GM21447 (cell line): ENCODE results near the gene YTHDF1.
"Not testable (repeated sequence)": the region's sequence is repeated elsewhere in the genome, so short reads cannot be mapped to it uniquely, and the experiment has no call there.

Experiments used
- ATAC-seq: cut with Tn5 transposase; IDR thresholded peaks from one replicate; pipeline ENCODE4 v1.9.1; 2021; ENCODE audit not compliant: unreplicated experiment

The YTHDF1 gene

DNA sequence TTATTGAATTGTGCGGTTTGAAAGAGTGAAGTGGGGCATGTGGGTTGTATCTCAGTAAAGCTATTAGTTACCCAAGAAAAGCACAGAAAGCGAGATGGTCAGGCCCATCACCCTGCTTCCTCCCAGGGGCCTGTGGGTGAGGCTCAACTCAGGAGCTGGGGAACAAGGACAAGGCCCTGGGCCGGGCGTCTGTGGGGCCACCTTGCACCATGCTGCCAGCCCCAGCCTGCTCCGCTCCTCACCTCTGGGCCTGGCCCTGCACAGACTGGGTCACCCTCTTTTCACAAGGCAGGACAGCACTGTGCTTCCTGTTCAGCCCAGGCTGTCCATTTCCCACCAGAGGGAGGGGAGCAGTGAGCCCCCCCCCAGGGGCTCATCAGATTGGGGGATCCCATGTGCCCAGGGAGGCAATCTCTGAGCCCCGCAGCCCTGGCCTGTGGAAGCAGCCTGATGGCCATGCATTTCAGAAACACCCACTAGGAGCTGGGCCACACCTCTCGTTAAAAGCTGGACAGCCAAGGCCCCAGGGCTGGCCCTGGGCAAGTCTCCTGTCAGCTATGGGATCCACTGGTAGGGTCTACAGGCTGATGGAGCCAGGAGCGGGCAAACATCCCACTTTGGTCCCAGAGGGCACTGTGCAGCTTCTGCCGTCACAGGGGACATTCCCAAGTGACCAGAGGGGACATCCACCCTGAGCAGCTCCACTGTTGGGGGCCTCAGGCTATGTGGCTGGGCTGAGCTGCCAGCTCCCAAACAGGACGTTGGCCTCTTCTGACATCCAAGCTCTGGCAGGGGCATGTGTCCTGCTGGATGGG lies 55.9 kb downstream of the YTHDF1 start:
- ATAC-seq: no peak

DNA sequence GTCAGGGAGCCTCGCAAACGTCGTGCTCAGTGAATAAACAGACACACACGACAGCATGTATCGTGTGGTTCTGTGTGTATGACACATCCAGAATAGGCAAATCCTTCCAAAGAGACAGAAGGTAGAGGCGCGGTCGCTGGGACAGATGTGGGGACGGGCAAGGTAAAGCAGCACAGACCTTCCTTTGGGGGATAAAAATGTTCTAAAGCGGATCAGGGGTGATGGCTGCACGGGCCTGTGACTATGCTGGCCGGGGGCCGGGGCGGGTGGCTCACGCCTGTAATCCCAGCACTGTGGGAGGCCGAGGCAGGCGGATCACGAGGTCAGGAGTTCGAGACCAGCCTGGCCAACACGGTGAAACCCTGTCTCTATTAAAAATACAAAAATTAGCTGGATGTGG lies 56.7 kb downstream of the YTHDF1 start:
- ATAC-seq: not testable (repeated sequence)

DNA sequence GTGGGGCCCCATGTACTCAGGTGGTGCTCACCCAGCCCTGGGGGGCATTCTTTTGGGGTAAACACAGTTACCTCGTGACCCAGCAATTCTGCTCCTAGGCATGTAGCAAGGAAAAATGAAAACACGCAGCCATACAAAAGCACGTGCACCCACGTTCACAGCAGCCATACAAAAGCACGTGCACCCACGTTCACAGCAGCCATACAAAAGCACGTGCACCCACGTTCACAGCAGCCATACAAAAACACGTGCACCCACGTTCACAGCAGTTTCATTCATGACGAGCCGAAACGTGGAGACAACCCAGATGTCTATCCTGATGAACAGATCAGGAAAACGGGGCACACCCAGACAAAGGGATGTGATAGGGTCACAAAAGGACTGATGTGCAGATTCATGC lies 57.1 kb downstream of the YTHDF1 start:
- no peak for ATAC-seq

DNA sequence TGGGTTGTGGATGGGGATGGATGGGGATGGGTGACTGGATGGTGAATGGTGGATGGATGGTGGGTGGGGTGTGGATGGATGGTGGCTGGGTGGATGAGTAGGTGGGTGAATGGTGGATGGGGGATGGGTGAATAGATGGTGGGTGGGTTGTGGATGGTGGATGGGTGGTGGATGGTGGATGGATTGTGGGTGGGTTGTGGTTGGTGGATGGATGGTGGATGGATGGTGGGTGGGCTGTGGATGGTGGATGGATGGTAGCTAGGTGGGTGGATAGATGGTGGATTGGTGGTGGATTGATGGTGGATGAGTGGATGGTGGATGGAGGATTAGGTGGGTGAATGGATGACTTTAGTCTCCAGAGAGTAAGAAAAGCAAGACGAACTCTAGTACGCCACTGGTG lies 57.6 kb downstream of the YTHDF1 start:
- no peak for ATAC-seq

DNA sequence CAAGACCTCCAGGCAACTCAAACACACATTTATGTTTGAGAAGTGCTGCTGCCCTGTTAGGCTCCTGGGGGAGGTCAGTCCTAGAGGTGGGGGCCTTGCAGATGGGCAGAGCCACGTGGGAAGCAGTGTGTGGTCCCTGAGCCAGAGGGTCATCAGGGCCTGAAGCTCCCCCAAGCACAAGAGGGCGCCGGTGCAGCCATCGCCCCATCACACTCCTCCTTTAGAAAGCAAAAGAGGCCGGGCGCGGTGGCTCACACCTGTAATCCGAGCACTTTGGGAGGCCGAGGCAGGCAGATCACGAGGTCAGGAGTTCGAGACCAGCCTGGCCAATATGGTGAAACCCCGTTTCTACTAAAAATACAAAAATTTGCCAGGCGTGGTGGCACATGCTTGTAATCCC lies 58.5 kb downstream of the YTHDF1 start:
- not testable (repeated sequence) for ATAC-seq

DNA sequence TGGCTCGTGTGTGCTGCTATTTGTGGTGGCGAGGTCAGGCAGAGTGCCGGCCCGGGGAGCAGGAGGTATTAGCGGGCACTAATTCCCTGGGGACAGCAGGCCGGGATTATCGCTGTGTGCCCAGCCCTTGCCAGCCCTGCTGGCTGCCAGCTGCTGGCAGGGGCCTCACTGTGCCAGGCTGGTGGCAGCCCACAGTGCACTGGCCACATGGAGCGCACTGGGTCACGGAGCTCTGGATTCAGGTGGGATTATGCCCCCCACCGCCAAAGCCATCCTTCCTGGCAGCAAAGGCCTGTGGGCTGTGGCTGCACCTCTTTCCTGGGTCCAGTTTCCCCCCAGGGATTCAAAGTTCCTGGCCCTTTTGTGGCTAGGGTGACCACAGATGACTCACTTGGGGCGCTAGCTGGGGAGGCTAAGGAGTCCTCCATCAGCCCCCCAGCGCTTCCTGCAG lies 59.7 kb downstream of the YTHDF1 start:
- no peak for ATAC-seq

DNA sequence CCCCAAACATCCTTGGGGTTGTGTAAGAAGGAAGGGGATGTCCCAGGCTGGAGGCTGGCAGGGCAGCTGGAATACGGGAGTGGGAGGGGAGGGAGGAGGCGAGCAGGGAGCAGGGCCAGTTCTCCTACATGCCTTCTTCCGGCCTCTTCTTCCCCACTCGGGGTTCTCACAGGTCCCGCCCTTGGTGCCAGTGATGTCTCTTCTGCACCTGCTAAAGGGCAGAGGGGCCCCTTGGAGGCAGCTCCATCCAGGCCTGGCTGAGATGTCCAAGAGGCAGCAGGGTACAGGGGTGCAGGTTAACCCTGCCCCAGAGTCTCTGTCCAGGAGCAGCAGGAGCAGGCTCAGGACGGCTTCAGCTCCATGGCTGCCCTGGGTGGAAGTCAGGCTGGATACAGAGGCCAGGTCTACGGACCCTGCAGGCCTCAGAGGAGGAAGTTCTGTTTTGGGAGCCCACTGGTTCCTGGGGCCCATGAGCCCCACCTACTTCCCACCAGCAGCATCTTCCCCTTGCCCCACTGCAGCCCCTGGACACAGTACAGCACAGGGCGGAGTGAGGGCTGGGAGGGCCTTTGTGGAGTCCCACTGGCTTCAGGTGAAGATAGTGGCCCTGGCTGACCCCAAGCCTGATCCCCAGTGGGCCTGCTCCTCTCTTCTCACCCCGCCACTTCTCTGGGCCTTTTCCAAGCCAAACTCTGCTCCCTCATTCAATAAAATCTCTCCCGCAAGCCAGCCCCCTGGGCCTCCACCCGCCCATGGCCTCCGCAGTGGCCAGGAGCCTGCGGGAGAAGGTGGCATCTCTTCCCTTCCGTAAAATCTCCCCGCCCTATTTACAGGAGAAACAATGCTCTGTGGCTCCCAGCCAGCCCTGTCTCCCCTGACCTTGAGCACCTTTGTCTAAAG lies 60.4 kb downstream of the YTHDF1 start:
- ATAC-seq: no peak

DNA sequence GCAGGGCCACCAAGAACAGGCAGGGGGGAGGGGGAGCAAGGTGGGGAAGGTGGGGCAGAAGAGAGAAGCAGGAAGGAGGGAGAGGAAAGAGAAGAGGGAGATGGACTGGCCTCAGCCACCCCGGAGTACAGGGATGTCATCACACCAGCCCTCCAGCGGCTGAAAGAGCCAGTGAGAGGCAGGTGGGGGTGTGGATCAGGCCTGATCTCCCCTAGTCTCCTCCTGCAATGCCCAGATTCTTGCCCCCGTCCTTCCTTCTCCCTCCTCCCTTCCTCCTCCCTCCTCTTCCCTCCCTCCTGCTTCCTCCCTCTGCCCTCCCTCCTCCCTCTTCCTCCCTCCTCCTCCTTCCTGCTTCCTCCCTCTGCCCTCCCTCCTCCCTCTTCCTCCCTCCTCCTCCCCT lies 61.5 kb downstream of the YTHDF1 start:
- ATAC-seq: no peak

DNA sequence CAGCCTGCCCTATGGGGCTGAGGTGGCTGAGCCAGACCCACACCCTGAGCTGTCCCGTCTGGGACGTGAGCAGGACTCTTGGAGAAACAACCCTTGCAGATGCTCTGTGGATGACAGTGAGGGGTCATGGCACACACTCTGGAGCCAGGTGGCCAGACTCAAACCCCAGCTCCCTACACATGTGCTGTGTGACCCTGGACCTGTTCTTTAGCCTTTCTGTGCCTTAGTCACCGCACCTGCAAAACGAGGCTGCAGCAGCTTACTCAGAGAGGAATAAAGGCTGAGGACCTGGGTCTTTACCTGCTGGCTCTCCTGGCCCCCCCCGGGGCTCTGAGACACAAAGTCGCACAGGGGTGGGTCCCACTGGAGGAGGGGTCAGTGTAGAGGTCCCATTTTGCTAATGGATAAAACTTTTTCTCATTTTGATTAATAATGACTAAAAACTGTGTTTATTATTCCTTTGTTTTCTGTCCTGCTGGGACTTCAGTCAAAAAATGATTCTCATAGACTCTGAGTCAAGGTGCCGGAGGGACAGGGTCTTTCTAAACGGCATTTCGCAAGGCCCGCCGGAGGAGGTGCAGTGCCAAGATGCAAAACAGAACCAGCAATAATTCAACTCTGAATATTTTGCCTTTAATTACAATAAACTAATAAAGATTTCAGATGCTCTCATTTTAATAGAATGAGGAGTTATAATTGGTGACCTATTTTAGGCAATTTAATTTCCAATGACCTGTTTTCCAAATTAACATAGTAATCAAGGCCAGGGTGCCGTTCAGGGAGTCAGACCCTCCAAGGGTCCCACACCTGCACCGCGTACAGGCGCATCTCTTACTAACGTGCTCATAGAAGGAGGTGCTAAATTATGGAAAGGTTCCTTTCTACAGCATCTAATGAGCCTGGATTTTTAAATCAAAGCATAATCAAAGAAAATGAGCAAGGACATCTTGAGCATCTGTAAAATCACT lies 62.4 kb downstream of the YTHDF1 start:
- no peak for ATAC-seq

DNA sequence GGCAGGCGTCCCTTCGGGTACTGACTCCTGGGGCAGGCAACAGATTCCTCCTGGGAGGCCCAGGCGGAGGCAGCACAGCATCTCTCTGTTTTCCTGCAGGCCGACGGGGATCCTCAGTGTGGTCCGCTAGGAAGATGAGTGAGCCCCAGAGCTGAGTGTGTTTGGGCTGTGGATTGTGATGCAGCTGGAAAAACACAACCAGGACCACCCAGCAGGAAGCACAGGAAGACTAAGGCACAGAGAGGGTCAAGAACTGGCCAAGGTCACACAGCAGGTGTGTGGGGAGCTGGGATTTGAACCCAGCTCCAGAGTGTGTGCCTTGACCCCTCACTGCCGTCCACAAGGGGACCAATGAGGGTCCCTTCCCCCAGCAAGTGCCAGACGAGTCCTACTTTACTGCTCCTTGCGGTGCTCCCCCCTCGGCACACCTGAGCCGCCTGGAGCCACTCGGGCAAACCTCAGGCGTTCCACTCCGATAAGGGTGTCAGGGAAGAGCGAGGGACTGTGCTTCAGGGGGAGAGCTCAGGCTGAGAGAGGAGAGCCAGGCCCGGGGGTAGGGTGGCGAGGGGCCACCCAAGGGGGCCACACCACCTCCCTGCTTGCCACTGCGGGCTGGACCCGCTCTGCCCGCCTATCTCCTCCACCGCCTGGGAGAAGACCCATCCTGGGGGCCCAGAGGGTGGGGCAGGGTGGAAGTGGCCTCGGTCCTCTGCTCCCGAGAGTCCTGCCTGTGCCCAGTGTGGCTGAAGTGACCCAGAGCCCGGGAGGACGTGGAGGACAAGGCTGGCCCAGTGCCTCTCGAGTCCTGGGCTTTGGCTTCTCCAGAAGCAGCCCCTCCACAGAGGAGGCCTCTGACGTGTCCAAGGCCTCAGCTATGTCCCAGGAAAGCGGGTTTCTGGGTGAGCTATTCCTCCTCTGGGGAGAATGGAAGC lies 63.3 kb downstream of the YTHDF1 start:
- no peak for ATAC-seq

DNA sequence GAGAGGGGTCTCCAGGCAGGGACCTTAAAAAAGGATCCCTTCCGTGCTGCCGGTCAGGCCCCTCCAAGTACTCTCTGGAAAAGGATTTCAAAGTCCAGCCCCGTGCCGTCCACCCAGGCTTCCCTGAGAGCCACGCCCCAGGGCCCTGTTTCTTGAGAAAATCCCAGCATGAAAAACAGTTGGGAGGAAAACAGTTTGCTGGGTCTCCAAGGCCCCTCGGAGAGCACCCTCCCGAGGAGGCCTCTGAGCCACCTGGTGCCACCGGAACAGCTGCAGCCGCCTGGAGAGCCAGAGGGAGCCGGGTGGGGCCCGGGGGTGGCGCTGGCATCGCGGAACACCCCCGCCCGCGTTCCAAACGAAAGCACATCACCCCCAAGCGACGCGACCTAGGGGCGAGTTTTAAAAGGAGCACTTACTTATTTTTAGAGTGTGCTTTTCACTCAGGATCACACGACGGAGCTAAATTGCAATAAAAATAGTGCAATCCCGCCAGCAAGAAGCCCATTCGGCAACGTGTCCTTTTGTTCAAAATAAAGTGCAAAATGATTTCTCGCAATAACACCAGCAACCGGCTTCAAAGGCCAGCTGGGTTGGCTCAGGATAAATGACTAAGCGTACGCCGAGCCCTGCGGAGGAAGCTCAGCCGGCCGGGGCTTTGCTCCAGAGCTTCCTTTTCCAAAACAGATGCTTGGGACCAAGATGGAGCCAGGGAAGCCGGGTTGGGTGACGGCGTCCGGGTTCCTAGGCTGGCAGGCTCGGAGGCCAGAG lies 64.2 kb downstream of the YTHDF1 start:
- no peak for ATAC-seq

DNA sequence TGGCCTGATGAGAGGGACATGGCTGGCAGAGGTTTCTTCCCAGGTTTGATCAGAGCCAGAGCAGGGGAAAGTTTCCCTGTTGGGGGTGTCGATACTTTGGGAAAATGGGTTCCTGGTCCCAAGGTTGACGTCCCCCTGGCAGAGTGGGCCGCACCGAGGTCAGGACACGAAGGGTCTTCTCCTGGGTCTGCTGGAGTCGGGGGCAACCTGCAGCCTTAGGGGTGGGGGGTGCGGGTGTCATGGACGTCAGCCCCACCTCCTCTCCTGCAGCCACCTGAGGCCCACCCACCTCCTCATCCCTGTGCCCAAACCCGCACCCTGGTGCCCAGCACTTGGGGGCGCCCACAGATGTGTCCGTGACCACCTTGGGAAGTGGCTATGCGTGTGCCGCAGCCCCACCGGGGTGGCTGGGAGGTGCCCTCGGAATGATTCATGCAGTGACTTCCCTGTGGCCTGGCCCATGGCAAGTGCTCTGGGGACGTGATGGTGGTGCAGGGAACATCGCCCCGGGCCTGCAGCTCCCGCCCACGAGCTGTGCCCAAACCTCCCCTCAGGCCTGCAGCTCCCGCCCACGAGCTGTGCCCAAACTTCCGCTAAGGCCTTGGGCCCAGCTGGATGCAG lies 64.9 kb downstream of the YTHDF1 start:
- no peak for ATAC-seq

DNA sequence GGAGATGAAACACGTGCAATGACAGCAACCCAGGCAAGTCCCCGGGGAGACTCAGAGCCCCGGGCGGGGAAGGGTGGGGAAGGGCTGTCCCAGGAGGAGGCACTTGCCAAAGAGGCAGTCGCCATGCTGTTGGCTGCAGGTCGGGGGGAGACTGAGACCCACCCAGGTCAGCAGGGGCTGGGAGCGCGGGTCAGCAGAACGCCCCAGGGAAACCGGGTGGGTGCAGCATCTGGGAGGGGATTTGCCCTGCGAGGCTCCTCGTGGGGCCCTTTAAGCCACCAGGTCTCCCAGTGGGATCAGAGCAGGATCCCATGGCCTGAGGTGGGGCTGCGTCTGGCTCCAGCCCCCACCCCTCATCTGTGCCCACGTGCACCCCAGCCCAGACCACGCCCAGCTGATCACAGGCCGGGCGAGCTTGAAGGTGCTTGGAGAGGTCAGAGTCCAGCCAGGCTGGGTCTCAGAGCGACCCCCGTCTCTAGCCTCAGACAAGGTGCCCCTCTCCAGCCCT lies 65.5 kb downstream of the YTHDF1 start:
- ATAC-seq: no peak

DNA sequence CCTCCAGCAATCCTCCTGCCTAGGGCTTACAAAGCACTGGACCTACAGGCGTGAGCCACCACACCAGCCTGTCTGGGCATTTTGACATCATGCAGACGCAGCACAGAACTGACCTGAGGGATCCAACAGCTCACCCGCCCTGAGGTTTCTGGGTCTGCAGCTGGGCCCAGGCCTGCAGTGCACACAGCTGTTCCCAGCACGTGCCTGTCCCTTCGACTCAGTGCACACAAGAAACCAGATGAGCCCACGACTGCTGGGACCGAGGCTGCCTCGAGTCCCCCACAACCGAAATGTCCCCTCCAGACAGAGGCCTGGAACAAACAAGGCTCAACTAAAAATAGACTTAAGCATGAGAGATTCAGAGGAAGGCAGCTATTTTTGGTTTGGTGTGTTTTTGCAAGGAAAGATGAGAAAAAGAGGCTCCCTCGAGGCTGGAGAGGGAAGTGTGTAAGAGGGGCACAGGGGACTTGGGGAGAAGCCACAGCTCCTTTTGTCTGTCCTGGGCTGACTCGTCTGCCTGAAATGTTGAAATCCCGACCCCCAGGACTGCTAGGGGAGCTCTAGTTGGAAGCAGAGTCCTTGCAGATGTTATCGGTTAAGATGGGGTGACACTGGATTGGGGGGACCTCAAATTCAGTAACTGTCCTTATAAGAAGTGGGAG lies 66.3 kb downstream of the YTHDF1 start:
- ATAC-seq: no peak

DNA sequence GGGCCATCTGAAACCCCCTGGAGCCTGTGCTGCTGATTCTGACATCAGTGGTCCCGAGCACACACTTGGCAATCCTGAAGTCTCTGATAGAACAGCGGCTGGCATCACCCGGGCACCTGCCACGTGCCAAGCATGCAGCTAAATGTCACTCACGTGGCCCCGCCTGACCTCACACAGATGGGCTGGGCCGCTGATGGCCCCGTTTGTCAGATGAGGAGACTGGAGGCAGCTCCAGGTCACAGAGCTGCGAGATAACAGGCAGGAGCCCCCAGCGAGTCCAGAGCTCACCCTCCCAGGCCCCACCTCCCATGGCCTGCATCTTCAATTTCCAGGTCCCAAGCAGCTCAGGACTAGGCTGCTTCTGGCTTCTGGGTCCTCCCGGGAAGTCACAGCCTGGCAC lies 67.2 kb downstream of the YTHDF1 start:
- ATAC-seq: no peak

DNA sequence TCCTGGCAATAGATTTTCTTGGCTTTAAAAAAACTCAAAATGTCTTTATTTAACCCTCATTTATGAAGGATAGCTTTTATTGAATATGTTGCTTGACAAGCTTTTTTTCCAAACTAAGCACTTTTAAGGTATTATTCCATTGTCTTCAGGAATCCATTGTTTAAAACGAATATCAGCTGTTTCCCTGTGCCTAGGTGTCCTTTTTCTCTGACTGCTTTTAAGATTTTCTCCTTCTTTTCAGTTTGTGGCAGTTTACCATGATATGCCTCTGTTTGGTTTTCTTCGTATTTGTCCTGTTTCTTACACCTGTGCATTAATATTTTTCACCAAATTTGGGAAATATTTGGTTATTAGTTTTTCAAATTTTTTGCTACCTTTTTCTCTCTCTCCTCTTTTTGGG lies 68.4 kb downstream of the YTHDF1 start:
- no peak for ATAC-seq
